Testis (tissue), 3 donors: ENCODE results near the gene TMEM50A. TPM values are rescaled to one million over a fixed set of nuclear protein-coding genes. Genes with fewer than 3 reads are reported as not detected.

Source experiments
- DNase-seq: peaks from one replicate; pipeline ENCODE4 v3.0.0-alpha.2; 2019
- H3K27ac ChIP-seq, 2 donors: fragments of 200-600 bp; sonication (generic); one replicate each; pipeline ENCODE4 v1.5.1; 2019
- H3K27me3 ChIP-seq: fragments of 200-600 bp; sonication (generic); one replicate; pipeline ENCODE4 v1.5.1; 2019
- H3K36me3 ChIP-seq: fragments of 200-600 bp; sonication (generic); one replicate; pipeline ENCODE4 v1.5.1; 2017; ENCODE audit warnings: low read depth; ENCODE audit errors: missing control alignments
- H3K4me1 ChIP-seq: fragments of 200-600 bp; sonication (generic); one replicate; pipeline ENCODE4 v1.5.1; 2019
- H3K4me3 ChIP-seq, 2 donors: fragments of 200-600 bp; sonication (generic); one replicate each; pipeline ENCODE4 v1.5.1; 2017 to 2019
- H3K9me3 ChIP-seq: fragments of 200-600 bp; sonication (generic); one replicate; pipeline ENCODE4 v1.5.1; 2017
- CTCF ChIP-seq, 3 experiments: fragments of 450-650 bp in 2 of 3; fragments of 200-600 bp in 1 of 3; sonication (generic) in 1 of 3; IDR thresholded peaks; one replicate each; pipeline ENCODE4 v1.5.1; 2016 to 2019; ENCODE audit warnings: antibody characterized with exemption in 3 of 3, mild to moderate bottlenecking in 2 of 3, moderate library complexity in 1 of 3
- POLR2A ChIP-seq: fragments of 450-650 bp; IDR thresholded peaks from one replicate; pipeline ENCODE4 v1.6.1; 2017; ENCODE audit warnings: antibody characterized with exemption, mild to moderate bottlenecking, moderate library complexity
- WGBS, 2 donors: methylation state at CpG; one replicate each; pipeline ENCODE4 v1.1.5; 2018; 5-methylcytosine and 5-hydroxymethylcytosine counted together
- intact Hi-C: fragments of 100-400 bp; cut with DNase I; formaldehyde crosslinking; loops from one replicate; pipeline ENCODE4 v1.15.1; 2023; ENCODE audit warnings: low total_unique reads
- polyA plus RNA-seq: library from polyadenylated mRNA; stranded (reverse); fragments of 350-450 nt; fragmentation: Illumina TruSeq; extraction: RNeasy Lipid Tissue Mini Kit (QIAGEN cat#74804); gene quantifications from one replicate; pipeline ENCODE4 v1.2.3, GENCODE V29; 2014; ENCODE audit warnings: low read depth, low replicate concordance; ENCODE audit not compliant: insufficient read depth
- total RNA-seq, 2 donors: library from RNA; depleted of rRNA; stranded (reverse); fragments of >200 nt; gene quantifications; one replicate each; pipeline ENCODE4 v1.2.3, GENCODE V29; 2016

The TMEM50A gene
- total and polyA plus RNA-seq, 3 donors from 2014 or later, result 52.6 to 58.0 (median 57.2) TPM

- Histone ChIP-seq H3K36me3 (no peaks in the 10 kb centered on the region), H3K9me3 (no peaks in the 10 kb centered on the region), H3K4me1 (no peaks in the 10 kb centered on the region), H3K27me3 (no peaks in the 10 kb centered on the region), H3K4me3 (no peak overlapping the region), H3K27ac (no peak overlapping the region)
- WGBS, 2 donors, result 94 to 95% methylated on average over 3 of the region's 3 CpGs
- no peak for DNase-seq
- intact Hi-C loops, result no loop called here
- TF ChIP-seq CTCF (IDR thresholded peaks at IDR 0.05) (no peak), POLR2A (no peak)
These were observed 11.5 kb downstream of the TMEM50A start for GRCh38 chr1:25349606-25350005.

DNA sequence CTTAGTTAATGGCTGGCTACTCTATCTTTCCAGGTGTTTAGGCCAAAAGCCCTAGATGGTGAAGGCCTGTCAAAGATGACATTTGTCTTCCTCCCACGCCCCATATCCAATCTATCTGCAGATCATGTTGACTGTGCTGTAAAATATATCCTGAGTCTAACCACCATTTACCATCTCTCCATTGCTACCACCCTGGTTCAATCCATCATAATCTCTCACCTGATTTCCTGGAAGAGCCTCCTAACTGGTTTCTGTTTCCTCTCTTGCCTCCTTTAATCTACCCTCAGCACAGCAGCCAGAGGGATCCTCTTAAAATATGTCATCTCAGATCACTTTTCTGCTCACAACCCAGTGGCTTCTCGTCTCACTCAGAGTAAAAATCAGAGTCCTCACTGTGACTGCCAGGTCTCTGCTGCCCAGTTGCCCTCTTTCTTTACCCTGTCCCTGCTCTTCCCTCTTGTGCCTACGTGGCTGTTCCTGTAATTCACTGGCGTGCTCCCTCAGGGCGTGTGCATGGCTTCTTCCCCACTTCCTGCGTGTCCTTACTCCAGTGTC is 17.8 kb downstream of the TMEM50A start:
- no peaks in the 10 kb centered on the region for H3K9me3 ChIP-seq
- TF ChIP-seq POLR2A (no peak), CTCF (IDR thresholded peaks at IDR 0.05) (no peak)
- H3K4me1 ChIP-seq, result no peaks in the 10 kb centered on the region
- H3K36me3 ChIP-seq, result no peaks in the 10 kb centered on the region
- no peak overlapping the region for H3K27ac ChIP-seq
- no peak for DNase-seq
- H3K27me3 ChIP-seq, result no peaks in the 10 kb centered on the region
- H3K4me3 ChIP-seq, result no peak overlapping the region
- WGBS, 2 donors, result 91 to 92% methylated on average over 6 of the region's 6 CpGs
- intact Hi-C loops, result no loop called here

- no peaks in the 10 kb centered on the region for H3K36me3 ChIP-seq
These were observed 18.3 kb downstream of the TMEM50A start for GRCh38 chr1:25356441-25356840.

GRCh38 chr1:25356848-25357247 is 18.7 kb downstream of the TMEM50A start:
- WGBS, 2 donors, result 95 to 96% methylated on average over 1 of the region's 1 CpG
- intact Hi-C loops, result no loop called here
- H3K9me3 ChIP-seq, result no peaks in the 10 kb centered on the region
- H3K4me1 ChIP-seq, result no peaks in the 10 kb centered on the region
- no peak overlapping the region for H3K4me3 ChIP-seq
- DNase-seq, result no peak
- H3K36me3 ChIP-seq, result no peaks in the 10 kb centered on the region
- no peak overlapping the region for H3K27ac ChIP-seq
- no peaks in the 10 kb centered on the region for H3K27me3 ChIP-seq
- TF ChIP-seq POLR2A, result no peak
- no peak for TF ChIP-seq CTCF (IDR thresholded peaks at IDR 0.05)

More at GRCh38 chr1:25356441-25356840, 18.3 kb downstream of the TMEM50A start:
- Histone ChIP-seq H3K4me3 (no peak overlapping the region), H3K4me1 (no peaks in the 10 kb centered on the region), H3K9me3 (no peaks in the 10 kb centered on the region), H3K27me3 (no peaks in the 10 kb centered on the region), H3K27ac (no peak overlapping the region)
- intact Hi-C loops, result no loop called here
- TF ChIP-seq CTCF (IDR thresholded peaks at IDR 0.05) (no peak), POLR2A (no peak)
- no peak for DNase-seq
